AG04449 (cell line): Measurements from ENCODE around the gene FAM53B.

Source experiments
- CTCF ChIA-PET: fragments of 350-600 bp; formaldehyde crosslinking; extraction: SDS; loops from one replicate; lab custom pipeline; 2021; ENCODE audit warnings: antibody characterized with exemption; lab: Yijun Ruan, JAX
- POLR2A ChIA-PET: fragments of 400-600, 350-600 bp; formaldehyde crosslinking; extraction: SDS; loops from one replicate; lab custom pipeline; 2020; ENCODE audit warnings: antibody characterized with exemption, inconsistent platforms; lab: Yijun Ruan, JAX
- DNase-seq: peaks from one replicate; pipeline ENCODE4 v3.0.0-alpha.2; 2010; ENCODE audit warnings: low read depth, low spot score
- H3K4me3 ChIP-seq: 2 replicates; pipeline ENCODE4 v1.5.1; 2011; ENCODE audit warnings: low read depth, mild to moderate bottlenecking, control low read depth, low read length
- TF ChIP-seq, protein P1 (sequence below): IDR thresholded peaks from one replicate; pipeline ENCODE4 v1.5.1; 2011; ENCODE audit warnings: mild to moderate bottlenecking, moderate library complexity, low read length, control low read depth, inconsistent platforms; ENCODE audit not compliant: insufficient read depth; ENCODE audit errors: missing control alignments

FAM53B gene

DNA sequence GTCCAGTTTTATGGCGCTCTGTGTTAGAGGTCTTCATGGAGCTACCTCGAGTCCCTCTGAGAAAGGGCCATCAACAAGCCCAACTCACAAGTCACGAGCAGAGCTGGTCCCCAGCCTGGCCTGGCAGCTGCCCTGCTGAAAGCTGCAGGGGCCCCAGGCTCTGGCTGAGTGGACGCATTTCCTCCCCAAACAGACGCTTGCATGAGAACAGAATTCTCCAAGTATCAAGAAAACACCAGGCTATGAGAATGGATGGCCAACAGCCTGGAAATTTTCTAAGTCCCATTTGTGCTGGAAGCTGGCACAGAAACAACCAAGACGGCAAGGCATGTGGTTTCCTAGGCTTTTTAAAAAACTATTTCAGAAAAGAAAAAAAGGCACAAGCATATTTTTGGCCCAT lies 114.8 kb downstream of the FAM53B start:
- POLR2A ChIA-PET: no interaction called here
- DNase-seq: no peak
- no peak overlapping the region for H3K4me3 ChIP-seq
- CTCF ChIA-PET: no interaction called here
- TF ChIP-seq, protein P1, sequence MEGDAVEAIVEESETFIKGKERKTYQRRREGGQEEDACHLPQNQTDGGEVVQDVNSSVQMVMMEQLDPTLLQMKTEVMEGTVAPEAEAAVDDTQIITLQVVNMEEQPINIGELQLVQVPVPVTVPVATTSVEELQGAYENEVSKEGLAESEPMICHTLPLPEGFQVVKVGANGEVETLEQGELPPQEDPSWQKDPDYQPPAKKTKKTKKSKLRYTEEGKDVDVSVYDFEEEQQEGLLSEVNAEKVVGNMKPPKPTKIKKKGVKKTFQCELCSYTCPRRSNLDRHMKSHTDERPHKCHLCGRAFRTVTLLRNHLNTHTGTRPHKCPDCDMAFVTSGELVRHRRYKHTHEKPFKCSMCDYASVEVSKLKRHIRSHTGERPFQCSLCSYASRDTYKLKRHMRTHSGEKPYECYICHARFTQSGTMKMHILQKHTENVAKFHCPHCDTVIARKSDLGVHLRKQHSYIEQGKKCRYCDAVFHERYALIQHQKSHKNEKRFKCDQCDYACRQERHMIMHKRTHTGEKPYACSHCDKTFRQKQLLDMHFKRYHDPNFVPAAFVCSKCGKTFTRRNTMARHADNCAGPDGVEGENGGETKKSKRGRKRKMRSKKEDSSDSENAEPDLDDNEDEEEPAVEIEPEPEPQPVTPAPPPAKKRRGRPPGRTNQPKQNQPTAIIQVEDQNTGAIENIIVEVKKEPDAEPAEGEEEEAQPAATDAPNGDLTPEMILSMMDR: no peak

DNA sequence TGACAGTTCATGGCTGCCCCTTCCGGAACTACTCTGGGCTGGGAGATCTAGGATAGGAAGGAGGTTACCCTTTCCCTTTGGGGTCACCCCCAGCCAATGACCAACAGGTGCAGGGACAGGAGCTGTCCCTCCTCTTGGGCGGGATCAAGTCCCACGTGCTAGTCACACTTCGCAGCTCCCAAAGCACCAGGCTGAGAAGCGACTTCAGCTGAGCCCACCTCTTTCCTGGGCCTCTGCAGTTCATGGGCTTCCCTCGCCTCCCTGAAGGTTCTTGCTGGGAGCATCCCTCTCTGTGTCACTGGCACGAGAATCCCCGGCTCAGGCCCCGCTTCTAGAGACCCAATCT lies 115.5 kb downstream of the FAM53B start:
- POLR2A ChIA-PET: interaction anchor here (0.7 kb wide), 1 partner anchor 11 kb away, joined by 3 read pairs; no protein-coding TSS in a partner anchor

DNA sequence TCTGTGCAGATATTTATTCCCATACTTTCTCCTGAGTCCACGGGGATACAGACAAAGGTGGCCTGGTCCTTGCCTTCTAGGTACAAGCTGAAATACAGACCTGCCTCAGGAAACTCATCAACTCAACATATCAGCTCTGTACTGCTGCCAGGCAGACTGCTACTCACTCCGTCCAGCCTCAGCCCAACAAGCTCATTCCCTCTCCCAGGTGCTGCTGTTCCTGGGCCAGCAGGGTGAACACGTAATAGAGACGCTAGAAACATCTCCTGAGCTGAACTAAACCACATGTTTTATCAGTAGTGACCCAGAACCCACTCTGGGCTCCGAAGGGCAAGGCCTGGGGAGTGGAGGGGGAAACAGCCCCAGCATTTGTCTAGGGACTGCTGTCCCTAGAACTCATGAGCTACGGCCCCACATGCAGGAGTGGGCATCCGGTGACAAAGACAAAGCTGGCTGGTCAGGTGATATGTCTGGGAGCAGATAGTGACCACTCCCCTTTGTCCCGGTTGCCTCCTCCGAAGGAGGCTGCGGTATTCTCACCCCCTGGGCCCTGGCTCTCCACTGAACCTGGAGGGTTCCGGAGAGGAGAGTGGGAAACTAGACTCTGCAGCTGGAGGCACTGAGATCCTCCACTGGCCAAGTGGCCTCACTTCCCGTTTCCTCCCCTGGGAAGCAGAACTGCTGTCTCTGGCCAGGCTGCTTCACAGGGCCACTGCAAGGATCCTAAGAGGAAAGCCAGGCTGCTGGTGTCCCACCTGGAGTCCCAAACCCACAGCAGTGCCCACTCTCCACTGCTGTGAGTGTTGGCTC lies 116.1 kb downstream of the FAM53B start:
- no peak for DNase-seq

More for the DNA sequence above, 115.5 kb downstream of the FAM53B start:
- TF ChIP-seq, protein P1: no peak
- DNase-seq: no peak
- no peak overlapping the region for H3K4me3 ChIP-seq
- CTCF ChIA-PET: no interaction called here

GRCh38 chr10:124626759-124627380 lies 117.3 kb downstream of the FAM53B start:
- TF ChIP-seq, protein P1: no peak
- DNase-seq: no peak
- POLR2A ChIA-PET: no interaction called here
- H3K4me3 ChIP-seq: no peak overlapping the region
- CTCF ChIA-PET: no interaction called here

More for the DNA sequence above, 116.1 kb downstream of the FAM53B start:
- TF ChIP-seq, protein P1: no peak
- no peak overlapping the region for H3K4me3 ChIP-seq
- ChIA-PET CTCF (no interaction called here), POLR2A (interaction anchor here (0.7 kb wide), 1 partner anchor 12 kb away, joined by 3 read pairs; no protein-coding TSS in a partner anchor)

DNA sequence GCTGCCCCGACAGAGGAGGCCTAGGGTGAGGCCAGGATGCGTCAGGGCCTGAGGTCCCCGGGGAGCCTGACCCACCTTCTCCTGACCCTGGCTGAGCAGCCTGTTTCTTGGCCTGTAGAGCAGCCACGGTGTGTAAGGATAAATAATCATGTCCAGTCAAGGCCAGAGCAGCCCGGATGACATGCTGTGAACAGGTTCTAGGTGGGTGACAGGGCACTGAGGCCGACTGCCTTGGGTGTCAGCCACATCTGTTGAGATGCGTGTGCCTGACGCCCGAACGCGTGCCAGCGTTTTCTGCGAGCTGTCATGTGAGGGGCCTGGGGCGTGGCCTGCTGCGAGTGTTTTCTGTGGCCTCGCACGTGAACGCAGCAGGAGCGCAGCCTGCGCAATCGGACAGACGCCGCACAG lies 118.3 kb downstream of the FAM53B start:
- POLR2A ChIA-PET: no interaction called here
- TF ChIP-seq, protein P1: no peak
- CTCF ChIA-PET: no interaction called here
- no peak overlapping the region for H3K4me3 ChIP-seq
- no peak for DNase-seq

GRCh38 chr10:124624895-124625294 lies 119.3 kb downstream of the FAM53B start:
- H3K4me3 ChIP-seq: no peak overlapping the region
- ChIA-PET POLR2A (no interaction called here), CTCF (no interaction called here)
- no peak for DNase-seq
- TF ChIP-seq, protein P1: no peak
